K562 (cell line): ENCODE measurements around the gene DKK3. TPM values are rescaled to one million over a fixed set of nuclear protein-coding genes. Genes with fewer than 3 reads are reported as not detected.

Experiments
- ATF6 ChIP-seq: sonication (generic); formaldehyde crosslinking; IDR thresholded peaks from 2 replicates; pipeline ENCODE4 v1.4.0; 2020; ENCODE audit warnings: mild to moderate bottlenecking, missing genetic modification reagents
- CHD7 ChIP-seq: fragments of 200-600 bp; sonication (generic); IDR thresholded peaks from one replicate; pipeline ENCODE4 v1.6.1; 2012; ENCODE audit warnings: mild to moderate bottlenecking, low read depth, low read length, inconsistent platforms
- FOXP4 ChIP-seq: sonication (generic); formaldehyde crosslinking; IDR thresholded peaks from 2 replicates; pipeline ENCODE4 v1.8.0; 2022; ENCODE audit warnings: mild to moderate bottlenecking, missing genetic modification reagents, borderline replicate concordance
- NONO ChIP-seq, 2 experiments: fragments of 200-400 bp in 1 of 2; fragments of 450-650 bp in 1 of 2; formaldehyde crosslinking in 1 of 2; IDR thresholded peaks; 2 replicates each; pipeline ENCODE4 v1.6.1; 2017; ENCODE audit warnings: low read depth in 2 of 2, mild to moderate bottlenecking in 2 of 2, moderate library complexity in 2 of 2, low read length in 1 of 2
- SMARCE1 ChIP-seq: fragments of 450-650 bp; IDR thresholded peaks from 2 replicates; pipeline ENCODE4 v1.7.1; 2016; ENCODE audit warnings: mild to moderate bottlenecking
- SP1 ChIP-seq: sonication (generic); formaldehyde crosslinking; IDR thresholded peaks from 2 replicates; pipeline ENCODE4 v1.8.1; 2022; ENCODE audit warnings: mild to moderate bottlenecking, missing genetic modification reagents
- ZZZ3 ChIP-seq: fragments of 450-650 bp; IDR thresholded peaks from 2 replicates; pipeline ENCODE4 v1.6.1; 2016; ENCODE audit warnings: antibody characterized with exemption, mild to moderate bottlenecking, moderate library complexity
- polyA plus RNA-seq, 8 experiments: library from polyadenylated mRNA; depleted of rRNA in 4 of 8; stranded (reverse) in 5 of 8; unstranded in 3 of 8; fragments of >200 nt; fragmentation: Nextera tagmentation in 2 of 8; fragmentation: Illumina TruSeq in 1 of 8; extraction: Ambion mirVana in 2 of 8; extraction: Trizol in 1 of 8; gene quantifications; 2 replicates each; pipeline versions ENCODE4 v1.2.1 to v1.2.3, GENCODE V29; 2011 to 2014; ENCODE audit warnings: inconsistent platforms in 1 of 8, missing spikeins in 1 of 8
- total RNA-seq, 7 experiments: library from RNA; depleted of rRNA in 6 of 7; stranded (reverse); fragments of >200 nt in 6 of 7; fragmentation: Illumina TruSeq in 2 of 7; extraction: Trizol in 2 of 7; gene quantifications; 2 replicates each; pipeline versions ENCODE4 v1.2.1 to v1.2.3, GENCODE V29; 2011 to 2021; ENCODE audit warnings: low replicate concordance in 1 of 7

The DKK3 gene
- total and polyA plus RNA-seq, 9 of the 15 experiments (the other 6 are each of a cell fraction or from before 2014, with no cell fraction given), result 0.14 to 0.85 (median 0.38) TPM; not detected in 6

GRCh38 chr11:11976481-11977127, 31.8 kb downstream of the DKK3 start (continued):
- no peak for TF ChIP-seq SP1 (CRISPR knock-in tag)
- no peak for TF ChIP-seq ZZZ3
- TF ChIP-seq ATF6 (CRISPR knock-in tag), result no peak
- TF ChIP-seq NONO (IDR thresholded peaks at IDR 0.05; ENCODE audit: low read depth in 2 of 2, low read length in 1 of 2), result no peak
- no peak for TF ChIP-seq FOXP4 (CRISPR knock-in tag)
- TF ChIP-seq SMARCE1, result no peak
- no peak for TF ChIP-seq CHD7
